Measurements from ENCODE around the gene SLC11A1. TPM values are rescaled to one million over a fixed set of nuclear protein-coding genes. Genes with fewer than 3 reads are reported as not detected.

Gene SLC11A1
- polyA plus RNA-seq, 1 donor (not counting 4 experiments of a cell fraction or from before 2014, with no cell fraction given) = 0.46 TPM

DNA sequence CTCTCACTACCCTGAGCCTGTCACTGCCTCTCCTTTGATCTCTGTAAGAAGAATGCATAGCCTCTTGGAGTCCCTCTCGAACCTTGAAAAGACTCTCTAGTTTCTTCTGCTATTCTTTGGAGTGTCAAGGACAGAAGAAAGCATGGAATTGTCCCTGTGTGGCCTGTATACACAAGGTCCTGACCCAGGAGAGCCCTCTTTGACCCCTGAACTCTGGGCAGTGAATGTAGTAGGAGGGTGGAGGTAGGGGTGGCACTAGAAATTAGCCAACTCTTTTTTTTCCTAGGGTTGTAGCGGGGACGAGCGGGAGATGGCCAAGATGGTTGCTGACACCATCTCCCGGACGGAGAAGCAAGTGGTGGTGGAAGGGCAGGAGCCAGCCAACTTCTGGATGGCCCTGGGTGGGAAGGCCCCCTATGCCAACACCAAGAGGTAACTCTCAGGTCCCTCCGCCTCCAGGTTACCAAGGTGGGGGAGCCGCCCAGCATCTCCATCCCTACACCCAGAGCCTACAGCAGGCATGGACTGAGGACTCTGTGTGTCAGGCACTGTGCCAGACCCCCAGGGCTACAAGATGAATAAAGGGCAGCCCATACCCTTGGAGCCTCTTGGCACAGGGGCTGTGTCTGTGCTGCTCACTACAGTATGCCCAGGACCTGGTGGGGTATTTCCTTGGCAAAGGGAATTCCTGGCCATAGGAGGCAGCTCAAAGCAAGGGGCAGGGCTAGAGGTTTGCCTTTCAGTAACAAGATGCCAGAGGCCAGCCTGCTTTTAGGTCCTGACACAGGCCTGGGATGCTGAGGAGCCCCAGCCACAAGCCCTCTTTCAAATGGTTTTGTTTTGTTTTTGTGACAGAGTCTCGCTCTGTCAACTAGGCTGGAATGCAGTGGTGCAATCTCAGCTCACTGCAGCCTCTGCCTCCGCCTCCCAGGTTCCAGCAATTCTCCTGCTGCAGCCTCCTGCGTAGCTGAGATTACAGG lies 53.2 kb downstream of the SLC11A1 start:
- H3K27ac ChIP-seq (ENCODE audit: control insufficient read depth, insufficient read depth, low read length) = no peak overlapping the region
- H2AFZ ChIP-seq (ENCODE audit: control insufficient read depth, low read length) = no peak overlapping the region
- dilution Hi-C loops (cut with MboI; ENCODE audit: extremely low pct_ligation_motif_present, low sequenced_read_pairs) = no loop called here
- DNase-seq (ENCODE audit: low read depth, low spot score) (no peak), FAIRE-seq (no peak)
- H3K4me2 ChIP-seq (ENCODE audit: control insufficient read depth, extremely low read depth, insufficient read depth, low read depth, low read length) = no peak overlapping the region
- no peaks in the 10 kb centered on the region for H3K9me3 ChIP-seq (ENCODE audit: control insufficient read depth, low read depth, low read length)
- peaks cover 7% of the 10 kb centered on the region for H3K27me3 ChIP-seq (ENCODE audit: control insufficient read depth, extremely low read depth, insufficient read depth, low read length)
- TF ChIP-seq EZH2 (IDR thresholded peaks at IDR 0.05; ENCODE audit: low read length) = no peak
- TF ChIP-seq, protein P1, sequence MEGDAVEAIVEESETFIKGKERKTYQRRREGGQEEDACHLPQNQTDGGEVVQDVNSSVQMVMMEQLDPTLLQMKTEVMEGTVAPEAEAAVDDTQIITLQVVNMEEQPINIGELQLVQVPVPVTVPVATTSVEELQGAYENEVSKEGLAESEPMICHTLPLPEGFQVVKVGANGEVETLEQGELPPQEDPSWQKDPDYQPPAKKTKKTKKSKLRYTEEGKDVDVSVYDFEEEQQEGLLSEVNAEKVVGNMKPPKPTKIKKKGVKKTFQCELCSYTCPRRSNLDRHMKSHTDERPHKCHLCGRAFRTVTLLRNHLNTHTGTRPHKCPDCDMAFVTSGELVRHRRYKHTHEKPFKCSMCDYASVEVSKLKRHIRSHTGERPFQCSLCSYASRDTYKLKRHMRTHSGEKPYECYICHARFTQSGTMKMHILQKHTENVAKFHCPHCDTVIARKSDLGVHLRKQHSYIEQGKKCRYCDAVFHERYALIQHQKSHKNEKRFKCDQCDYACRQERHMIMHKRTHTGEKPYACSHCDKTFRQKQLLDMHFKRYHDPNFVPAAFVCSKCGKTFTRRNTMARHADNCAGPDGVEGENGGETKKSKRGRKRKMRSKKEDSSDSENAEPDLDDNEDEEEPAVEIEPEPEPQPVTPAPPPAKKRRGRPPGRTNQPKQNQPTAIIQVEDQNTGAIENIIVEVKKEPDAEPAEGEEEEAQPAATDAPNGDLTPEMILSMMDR (optimal IDR thresholded peaks at IDR 0.05 in 1 of 3, IDR thresholded peaks at IDR 0.05 in 1 of 3, conservative IDR thresholded peaks at IDR 0.05 in 1 of 3; ENCODE audit: extremely low read depth in 1 of 3, insufficient read depth in 2 of 3, low read length in 3 of 3) = no peak
- no peak overlapping the region for H3K4me3 ChIP-seq (ENCODE audit: control insufficient read depth in 2 of 3, extremely low read depth in 1 of 3, insufficient read depth in 2 of 3, low read depth in 1 of 3, low read length in 3 of 3)
- H3K36me3 ChIP-seq (ENCODE audit: control insufficient read depth in 2 of 2, extremely low read depth in 1 of 2, insufficient read depth in 2 of 2, low read length in 2 of 2) = no peaks in the 10 kb centered on the region
- H3K9ac ChIP-seq (ENCODE audit: control insufficient read depth, extremely low read depth, insufficient read depth, low read length) = no peak overlapping the region
- no peaks in the 10 kb centered on the region for H3K79me2 ChIP-seq (ENCODE audit: control insufficient read depth, insufficient read depth, low read length)
- no peaks in the 10 kb centered on the region for H3K9me1 ChIP-seq (ENCODE audit: control insufficient read depth, extremely low read depth, insufficient read depth, low read length)
- H3K4me1 ChIP-seq (ENCODE audit: control insufficient read depth, extremely low read depth, insufficient read depth, low read length) = no peaks in the 10 kb centered on the region
- no peaks in the 10 kb centered on the region for H4K20me1 ChIP-seq (ENCODE audit: control insufficient read depth, extremely low read depth, insufficient read depth, low read length)

DNA sequence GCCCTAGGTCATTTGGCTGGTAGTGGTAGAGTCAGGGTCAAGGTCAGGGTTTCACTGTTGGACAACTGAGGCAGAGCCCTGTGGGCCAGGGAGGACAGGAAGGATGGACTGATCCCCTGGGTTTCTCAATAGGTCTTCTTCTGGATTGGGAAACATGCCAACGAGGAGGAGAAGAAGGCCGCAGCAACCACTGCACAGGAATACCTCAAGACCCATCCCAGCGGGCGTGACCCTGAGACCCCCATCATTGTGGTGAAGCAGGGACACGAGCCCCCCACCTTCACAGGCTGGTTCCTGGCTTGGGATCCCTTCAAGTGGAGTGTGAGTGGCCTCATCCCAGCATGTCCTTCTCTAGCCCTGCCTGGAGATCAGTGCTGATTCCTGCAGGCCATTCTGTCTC lies 54.9 kb downstream of the SLC11A1 start:
- Histone ChIP-seq H3K9ac (ENCODE audit: control insufficient read depth, extremely low read depth, insufficient read depth, low read length) (no peak overlapping the region), H3K9me1 (ENCODE audit: control insufficient read depth, extremely low read depth, insufficient read depth, low read length) (no peaks in the 10 kb centered on the region), H3K36me3 (ENCODE audit: control insufficient read depth in 2 of 2, extremely low read depth in 1 of 2, insufficient read depth in 2 of 2, low read length in 2 of 2) (no peaks in the 10 kb centered on the region), H3K4me3 (ENCODE audit: control insufficient read depth in 2 of 3, extremely low read depth in 1 of 3, insufficient read depth in 2 of 3, low read depth in 1 of 3, low read length in 3 of 3) (no peak overlapping the region), H3K4me1 (ENCODE audit: control insufficient read depth, extremely low read depth, insufficient read depth, low read length) (no peaks in the 10 kb centered on the region), H3K9me3 (ENCODE audit: control insufficient read depth, low read depth, low read length) (no peaks in the 10 kb centered on the region), H2AFZ (ENCODE audit: control insufficient read depth, low read length) (no peak overlapping the region), H4K20me1 (ENCODE audit: control insufficient read depth, extremely low read depth, insufficient read depth, low read length) (no peaks in the 10 kb centered on the region), H3K4me2 (ENCODE audit: control insufficient read depth, extremely low read depth, insufficient read depth, low read depth, low read length) (no peak overlapping the region), H3K27me3 (ENCODE audit: control insufficient read depth, extremely low read depth, insufficient read depth, low read length) (peaks cover 3% of the 10 kb centered on the region), H3K27ac (ENCODE audit: control insufficient read depth, insufficient read depth, low read length) (no peak overlapping the region), H3K79me2 (ENCODE audit: control insufficient read depth, insufficient read depth, low read length) (no peaks in the 10 kb centered on the region)
- dilution Hi-C loops (cut with MboI; ENCODE audit: extremely low pct_ligation_motif_present, low sequenced_read_pairs) = no loop called here
- DNase-seq (ENCODE audit: low read depth, low spot score) (no peak), FAIRE-seq (no peak)
- TF ChIP-seq EZH2 (IDR thresholded peaks at IDR 0.05; ENCODE audit: low read length) = no peak
- TF ChIP-seq, protein P1 (optimal IDR thresholded peaks at IDR 0.05 in 1 of 3, IDR thresholded peaks at IDR 0.05 in 1 of 3, conservative IDR thresholded peaks at IDR 0.05 in 1 of 3; ENCODE audit: extremely low read depth in 1 of 3, insufficient read depth in 2 of 3, low read length in 3 of 3) = no peak

Measured in keratinocyte (primary cell).